HEK293T (cell line): ENCODE measurements around the gene FRAT2.

Experiments used
- BHLHE40 ChIP-seq: fragments of 450-650 bp; IDR thresholded peaks from 2 replicates; pipeline ENCODE4 v1.6.1; 2016; ENCODE audit warnings: mild to moderate bottlenecking, moderate library complexity, borderline replicate concordance
- FOXM1 ChIP-seq: fragments of 450-650 bp; IDR thresholded peaks from 2 replicates; pipeline ENCODE4 v1.6.1; 2017; ENCODE audit warnings: mild to moderate bottlenecking, borderline replicate concordance
- SP1 ChIP-seq: fragments of 450-650 bp; IDR thresholded peaks from 2 replicates; pipeline ENCODE4 v1.6.1; 2017
- SUZ12 ChIP-seq: fragments of 450-650 bp; IDR thresholded peaks from 2 replicates; pipeline ENCODE4 v1.6.1; 2016; ENCODE audit warnings: mild to moderate bottlenecking

DNA sequence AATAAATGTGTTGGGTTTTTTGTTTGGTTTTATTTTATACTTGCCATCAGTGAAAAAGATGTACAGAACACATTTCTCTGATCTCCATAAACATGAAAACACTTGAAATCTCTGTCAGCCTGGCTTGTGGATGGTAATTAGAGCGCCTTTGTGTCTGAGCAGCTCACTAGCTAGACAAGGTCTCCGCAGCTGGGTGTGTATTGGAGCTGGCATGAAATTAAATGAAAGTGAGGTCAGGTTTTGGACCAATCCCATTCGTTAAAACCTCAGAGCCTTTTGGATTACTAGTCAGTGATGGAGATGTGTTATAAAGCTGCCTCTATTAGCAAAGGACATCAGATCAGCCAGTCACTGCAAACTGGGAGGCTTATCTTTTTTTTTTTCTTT, 12.7 kb downstream of the FRAT2 start:
- TF ChIP-seq BHLHE40 (no peak), SP1 (no peak), FOXM1 (no peak), SUZ12 (no peak)
